Putamen (tissue), 1 donor: ENCODE results near the gene TSPAN32.

ENCODE experiments used
- DNase-seq: peaks from one replicate; pipeline ENCODE4 v3.0.0-alpha.2; 2016; ENCODE audit warnings: low spot score

The TSPAN32 gene

GRCh38 chr11:2304506-2305139 lies 2.8 kb downstream of the TSPAN32 start:
- no peak for DNase-seq

DNA sequence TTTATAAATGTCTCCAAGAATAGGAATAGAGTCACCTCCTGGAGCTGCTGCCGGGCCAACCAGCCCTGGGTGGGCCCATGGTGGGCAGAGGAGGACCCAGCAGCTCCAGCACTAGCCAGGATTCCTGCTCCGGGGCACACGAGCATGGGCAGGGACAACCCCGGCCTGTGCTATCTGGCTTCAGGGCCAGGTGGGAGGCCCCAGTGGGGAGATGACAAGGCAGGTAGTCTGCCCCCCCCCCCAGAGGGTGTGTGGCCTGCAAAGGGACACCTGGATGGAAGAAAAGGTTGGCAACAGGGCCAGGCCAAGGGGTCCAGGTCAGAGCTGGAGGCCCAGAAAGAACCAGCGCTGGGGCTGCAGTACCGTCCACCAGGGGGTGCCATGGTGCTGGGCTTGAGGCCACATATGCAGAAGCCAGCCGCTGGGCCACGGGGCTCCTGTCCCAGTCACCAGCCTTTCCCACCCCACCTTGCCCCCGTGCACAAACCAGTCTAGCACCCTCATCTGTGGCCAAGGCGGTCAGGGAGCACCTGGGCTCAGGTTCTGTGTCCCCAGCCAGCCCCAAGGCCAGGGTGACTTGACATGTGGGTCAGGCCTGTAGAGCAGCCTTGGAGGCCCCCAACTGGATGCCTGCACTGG lies 3.4 kb downstream of the TSPAN32 start:
- DNase-seq: peak; percentile 60

- DNase-seq: no peak
Observed at GRCh38 chr11:2305788-2306451, 4.1 kb downstream of the TSPAN32 start.

DNA sequence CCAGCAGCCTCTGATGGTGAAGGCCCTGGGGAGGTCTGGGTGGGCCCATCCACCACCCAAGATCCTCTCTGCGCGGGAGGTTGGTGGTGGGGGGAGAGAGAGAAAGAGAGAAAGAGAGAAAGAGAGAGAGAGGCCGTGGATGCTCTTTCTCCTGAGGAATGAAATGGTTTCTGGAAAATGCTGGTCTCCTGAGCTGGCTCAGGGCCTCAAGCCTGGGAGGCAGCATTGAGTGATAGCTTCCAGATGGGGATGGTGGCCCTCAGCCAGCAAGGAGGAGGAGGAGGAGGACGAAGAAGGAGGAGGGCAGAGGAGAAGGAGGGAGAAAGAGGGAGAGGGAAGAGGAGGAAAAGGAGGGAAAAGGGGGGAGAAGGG lies 4.6 kb downstream of the TSPAN32 start:
- no peak for DNase-seq

GRCh38 chr11:2306877-2307500 lies 5.2 kb downstream of the TSPAN32 start:
- no peak for DNase-seq

- no peak for DNase-seq
Observed at GRCh38 chr11:2307501-2308331, 5.9 kb downstream of the TSPAN32 start.

- DNase-seq: no peak
Observed at GRCh38 chr11:2308713-2309112, 6.9 kb downstream of the TSPAN32 start.

- DNase-seq: no peak
Observed at GRCh38 chr11:2309251-2310072, 7.6 kb downstream of the TSPAN32 start.

DNA sequence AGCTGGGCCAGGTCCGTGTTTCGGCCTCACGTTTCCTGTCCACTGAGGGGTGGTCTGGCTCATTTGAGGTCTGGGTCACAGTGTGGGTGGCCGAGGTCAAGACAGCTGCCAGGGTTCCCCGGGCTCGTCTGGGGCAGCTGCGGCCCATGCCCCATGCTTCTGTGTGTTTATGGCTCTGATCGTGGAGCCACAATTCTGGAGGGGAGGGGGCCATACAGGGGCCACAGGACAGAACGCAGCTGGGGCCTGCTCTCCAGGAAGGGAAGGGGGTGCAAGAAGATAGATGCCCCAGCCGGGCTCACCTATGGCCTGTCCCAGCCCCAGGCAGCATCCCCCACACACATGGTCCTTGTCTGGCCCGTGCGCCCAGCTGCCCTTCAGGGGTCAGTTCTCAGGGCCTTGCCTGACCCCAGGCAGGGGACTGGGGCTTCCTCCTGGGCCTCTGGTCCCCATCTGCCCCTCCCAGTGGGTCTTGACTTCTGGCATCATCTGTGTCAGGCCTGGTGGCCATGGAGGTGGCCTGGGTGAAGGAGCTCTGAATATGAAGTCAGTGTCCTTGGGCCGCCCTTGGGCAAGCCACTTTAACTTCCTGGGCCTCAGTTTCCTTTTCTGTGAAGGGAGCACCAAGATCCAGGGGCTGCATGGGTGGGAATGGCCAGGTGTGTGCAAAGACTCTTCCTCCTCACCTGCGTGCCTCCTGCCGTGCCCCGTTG lies 8.4 kb downstream of the TSPAN32 start:
- DNase-seq: no peak

- no peak for DNase-seq
Observed at GRCh38 chr11:2310786-2311352, 9.1 kb downstream of the TSPAN32 start.

DNA sequence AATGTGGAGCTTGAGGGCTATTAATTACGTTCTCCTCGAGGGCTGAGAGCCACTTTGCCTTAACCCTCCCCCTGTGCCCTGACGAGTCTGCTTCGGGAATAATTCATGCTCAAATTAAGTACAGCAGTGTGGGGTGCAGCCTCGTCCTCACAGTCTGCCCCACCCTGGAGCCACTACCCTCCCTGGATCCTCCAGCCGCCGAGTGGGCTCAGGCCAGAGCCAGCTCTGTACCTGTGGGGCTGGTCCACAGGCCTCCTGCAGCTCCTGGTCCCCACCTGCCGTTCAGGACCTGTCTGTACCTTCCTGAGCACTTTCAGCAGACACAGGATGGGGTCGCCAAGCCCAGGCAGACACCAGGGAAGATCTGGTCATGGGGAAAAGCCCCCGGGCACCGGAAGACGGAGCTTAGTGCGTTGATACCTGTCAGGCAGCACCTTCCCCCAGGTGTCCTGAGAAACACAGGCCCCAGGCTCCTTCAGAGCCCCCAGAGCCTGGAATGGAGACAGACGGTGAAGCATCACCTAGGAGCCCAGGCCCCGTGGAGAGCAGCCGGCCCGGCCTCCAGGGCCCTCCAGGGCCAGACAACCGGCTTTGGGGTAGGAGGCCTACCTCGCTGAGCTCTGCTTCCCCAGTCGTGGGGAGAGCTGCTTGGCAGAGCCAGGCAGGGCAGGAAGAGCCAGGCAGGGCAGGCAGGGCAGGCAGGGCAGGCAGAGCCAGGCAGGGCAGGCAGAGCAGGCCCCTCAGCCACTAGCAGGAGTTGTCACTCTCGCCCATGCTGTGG lies 9.7 kb downstream of the TSPAN32 start:
- DNase-seq: no peak

GRCh38 chr11:2312232-2313042 lies 10.6 kb downstream of the TSPAN32 start:
- DNase-seq: no peak

GRCh38 chr11:2313051-2313951 lies 11.5 kb downstream of the TSPAN32 start:
- DNase-seq: no peak

DNA sequence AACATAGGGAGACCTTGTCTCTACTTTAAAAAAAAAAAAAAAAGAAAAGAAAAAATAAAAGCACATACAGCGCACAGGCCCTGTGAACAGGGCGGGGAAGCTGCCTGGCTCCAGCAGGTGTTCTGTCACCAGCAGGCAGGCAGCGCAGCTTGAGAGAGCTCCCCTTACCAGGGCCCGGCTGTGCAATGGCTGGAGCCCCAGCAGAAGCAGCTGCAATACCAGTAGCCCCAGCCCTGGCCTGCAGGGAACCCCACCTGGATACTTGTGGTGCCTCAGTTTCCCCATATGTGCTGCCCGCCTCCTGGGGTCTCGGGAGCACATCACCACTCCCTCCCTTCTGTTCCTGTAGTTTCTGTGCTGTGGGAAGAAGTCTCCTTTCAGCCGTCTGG lies 12.3 kb downstream of the TSPAN32 start:
- no peak for DNase-seq

GRCh38 chr11:2314525-2315394 lies 12.9 kb downstream of the TSPAN32 start:
- peak; percentile 83 for DNase-seq

GRCh38 chr11:2315395-2316168 lies 13.8 kb downstream of the TSPAN32 start:
- DNase-seq: no peak
